WTC11 (cell line): ENCODE data around the gene SIRT2.

Experiments
- CTCF ChIP-seq: fragments of 200-600 bp; IDR thresholded peaks from 2 replicates; pipeline ENCODE4 v1.8.0; 2022; ENCODE audit warnings: antibody characterized with exemption
- JUN ChIP-seq: sonication (generic); formaldehyde crosslinking; IDR thresholded peaks from 2 replicates; pipeline ENCODE4 v1.8.0; 2023; ENCODE audit warnings: mild to moderate bottlenecking, missing genetic modification reagents
- PRDM15 ChIP-seq: sonication (generic); formaldehyde crosslinking; IDR thresholded peaks from 2 replicates; pipeline ENCODE4 v1.8.0; 2022; ENCODE audit warnings: missing genetic modification reagents

- no peak for TF ChIP-seq JUN (CRISPR knock-in tag)
- TF ChIP-seq PRDM15 (CRISPR knock-in tag) = no peak
- TF ChIP-seq CTCF = no peak
Observed at GRCh38 chr19:38919837-38920601, 20.6 kb upstream of the SIRT2 start.
